Astrocyte of the hippocampus (primary cell): ENCODE data around the gene TM4SF20.
"Not testable (repeated sequence)": the region's sequence is repeated elsewhere in the genome, so short reads cannot be mapped to it uniquely, and the experiment has no call there.

Experiments
- DNase-seq: peaks from one replicate; pipeline ENCODE4 v3.0.0; 2011; ENCODE audit warnings: low read depth, low spot score

Gene TM4SF20

GRCh38 chr2:227398684-227399670 lies 19.9 kb upstream of the TM4SF20 start:
- DNase-seq, result no peak

- no peak for DNase-seq
Observed at GRCh38 chr2:227397562-227397961, 18.5 kb upstream of the TM4SF20 start.

- DNase-seq, result no peak
Observed at GRCh38 chr2:227395556-227395955, 16.4 kb upstream of the TM4SF20 start.

GRCh38 chr2:227394401-227394800 lies 15.3 kb upstream of the TM4SF20 start:
- DNase-seq, result no peak

- no peak for DNase-seq
Observed at GRCh38 chr2:227390468-227391256, 11.6 kb upstream of the TM4SF20 start.

- DNase-seq, result no peak
Observed at GRCh38 chr2:227389661-227390060, 10.6 kb upstream of the TM4SF20 start.

GRCh38 chr2:227389231-227389630 lies 10.1 kb upstream of the TM4SF20 start:
- no peak for DNase-seq

GRCh38 chr2:227388537-227389011 lies 9.5 kb upstream of the TM4SF20 start:
- DNase-seq, result peak; percentile 65

- not testable (repeated sequence) for DNase-seq
Observed at GRCh38 chr2:227387583-227387982, 8.5 kb upstream of the TM4SF20 start, which contains the start of gene SCYGR1. Gene SCYGR1, minus strand, starts transcription at chr2:227387949. Its CDS starts 0 bp downstream, at chr2:227387949.

- no peak for DNase-seq
Observed at GRCh38 chr2:227386630-227387029, 7.5 kb upstream of the TM4SF20 start.

GRCh38 chr2:227383686-227384085 lies 4.6 kb upstream of the TM4SF20 start:
- no peak for DNase-seq

GRCh38 chr2:227382241-227382835 lies 3.2 kb upstream of the TM4SF20 start:
- DNase-seq, result not testable (repeated sequence)

GRCh38 chr2:227378371-227378782 lies 729 bp downstream of the TM4SF20 start:
- no peak for DNase-seq

GRCh38 chr2:227377467-227378351 lies 1.4 kb downstream of the TM4SF20 start:
- DNase-seq, result no peak

GRCh38 chr2:227376656-227377396 lies 2.3 kb downstream of the TM4SF20 start:
- DNase-seq, result no peak

GRCh38 chr2:227374158-227374557 lies 4.9 kb downstream of the TM4SF20 start:
- DNase-seq, result peak; percentile 64

- DNase-seq, result no peak
Observed at GRCh38 chr2:227373389-227373788, 5.7 kb downstream of the TM4SF20 start.

- peak; percentile 69 for DNase-seq
Observed at GRCh38 chr2:227370791-227371312, 8.3 kb downstream of the TM4SF20 start.

GRCh38 chr2:227370092-227370491 lies 9.0 kb downstream of the TM4SF20 start:
- no peak for DNase-seq

- no peak for DNase-seq
Observed at GRCh38 chr2:227368574-227368973, 10.5 kb downstream of the TM4SF20 start.
